Neural progenitor cell (in vitro differentiated cells): Measurements from ENCODE around the gene NR2F1-AS1. TPM values are rescaled to one million over a fixed set of nuclear protein-coding genes. Genes with fewer than 3 reads are reported as not detected.

Source experiments
- DNase-seq: peaks from one replicate; pipeline ENCODE4 v3.0.0-alpha.2; 2016; ENCODE audit warnings: low spot score
- H2AFZ ChIP-seq: fragments of 200-600 bp; sonication (generic); replicated peaks from 2 replicates; pipeline ENCODE4 v1.6.1; 2016; ENCODE audit warnings: antibody characterized with exemption
- H3F3A ChIP-seq: fragments of 200-600 bp; sonication (generic); 2 replicates; pipeline ENCODE4 v1.6.1; 2016; ENCODE audit warnings: antibody characterized with exemption, low read depth
- H3K27ac ChIP-seq: fragments of 200-600 bp; sonication (generic); 2 replicates; pipeline ENCODE4 v1.5.1; 2016; ENCODE audit warnings: mild to moderate bottlenecking
- H3K27me3 ChIP-seq: fragments of 200-600 bp; sonication (generic); 2 replicates; pipeline ENCODE4 v1.6.1; 2016; ENCODE audit warnings: mild to moderate bottlenecking, moderate library complexity
- H3K36me3 ChIP-seq: fragments of 200-600 bp; sonication (generic); 2 replicates; pipeline ENCODE4 v1.5.1; 2016
- H3K4me1 ChIP-seq: fragments of 200-600 bp; sonication (generic); 2 replicates; pipeline ENCODE4 v1.6.1; 2016; ENCODE audit warnings: mixed run types
- H3K4me2 ChIP-seq: fragments of 200-600 bp; sonication (generic); 2 replicates; pipeline ENCODE4 v1.6.1; 2016
- H3K4me3 ChIP-seq: fragments of 200-600 bp; sonication (generic); 2 replicates; pipeline ENCODE4 v1.5.1; 2016
- H3K79me2 ChIP-seq: fragments of 200-600 bp; sonication (generic); 2 replicates; pipeline ENCODE4 v1.6.1; 2016; ENCODE audit warnings: low read depth
- H3K9ac ChIP-seq: fragments of 200-600 bp; sonication (generic); 2 replicates; pipeline ENCODE4 v1.6.1; 2016
- H3K9me3 ChIP-seq: fragments of 200-600 bp; sonication (generic); 2 replicates; pipeline ENCODE4 v1.5.1; 2016; ENCODE audit warnings: low read depth
- H4K20me1 ChIP-seq: fragments of 200-600 bp; sonication (generic); 2 replicates; pipeline ENCODE4 v1.6.1; 2016; ENCODE audit warnings: low read depth
- H3K27ac Mint-ChIP-seq: 3 replicates; pipeline ENCODE4 v1.8.0; 2021; ENCODE audit warnings: mixed read lengths
- H3K27me3 Mint-ChIP-seq: 2 replicates; pipeline ENCODE4 v1.8.0; 2022; ENCODE audit warnings: low read depth, mild to moderate bottlenecking, inconsistent platforms, moderate library complexity, mixed read lengths; ENCODE audit not compliant: insufficient read depth
- H3K36me3 Mint-ChIP-seq: 3 replicates; pipeline ENCODE4 v1.8.0; 2021; ENCODE audit warnings: mixed read lengths
- H3K4me1 Mint-ChIP-seq: 3 replicates; pipeline ENCODE4 v1.8.0; 2021; ENCODE audit warnings: mixed read lengths
- H3K4me3 Mint-ChIP-seq: 3 replicates; pipeline ENCODE4 v1.8.0; 2021; ENCODE audit warnings: mild to moderate bottlenecking, moderate library complexity, mixed read lengths
- H3K9me3 Mint-ChIP-seq: 3 replicates; pipeline ENCODE4 v1.8.0; 2020; ENCODE audit warnings: mixed read lengths
- EZH2 ChIP-seq: fragments of 200-600 bp; sonication (generic); IDR thresholded peaks from 2 replicates; pipeline ENCODE4 v1.6.1; 2017; ENCODE audit warnings: antibody characterized with exemption, mild to moderate bottlenecking, moderate library complexity
- EZH2phosphoT487 ChIP-seq: fragments of 200-600 bp; sonication (generic); IDR thresholded peaks from 2 replicates; pipeline ENCODE4 v1.6.1; 2017; ENCODE audit warnings: antibody characterized with exemption
- total RNA-seq: library from RNA; depleted of rRNA; stranded (reverse); fragments of >200 nt; gene quantifications from 2 replicates; pipeline ENCODE4 v1.2.3, GENCODE V29; 2015; ENCODE audit warnings: low replicate concordance
- TF ChIP-seq, protein P1 (sequence below): fragments of 200-600 bp; sonication (generic); IDR thresholded peaks from 2 replicates; pipeline ENCODE4 v1.5.1; 2017; ENCODE audit warnings: antibody characterized with exemption, mild to moderate bottlenecking

Gene NR2F1-AS1
- total RNA-seq, 1 donor from 2014 or later = 9.3 TPM

- H3K4me1 ChIP-seq = peaks cover 38% of the 10 kb centered on the region
- H3K27ac ChIP-seq = no peak overlapping the region
- no peak overlapping the region for H3K9ac ChIP-seq
- peaks cover 72% of the 10 kb centered on the region for H4K20me1 ChIP-seq
- Mint-ChIP-seq H3K27me3 (peaks cover 52% of the 10 kb centered on the region), H3K4me1 (peaks cover 59% of the 10 kb centered on the region), H3K27ac (peak overlapping the region; percentile 15), H3K4me3 (peak overlapping the region; percentile 80), H3K36me3 (no peaks in the 10 kb centered on the region), H3K9me3 (no peaks in the 10 kb centered on the region)
- DNase-seq = no peak
- H3K27me3 ChIP-seq = peaks cover 100% of the 10 kb centered on the region
- no peaks in the 10 kb centered on the region for H3K9me3 ChIP-seq
- H2AFZ ChIP-seq = no peak overlapping the region
- H3K4me2 ChIP-seq = peak overlapping the region; percentile 75
- H3K79me2 ChIP-seq = no peaks in the 10 kb centered on the region
- H3K4me3 ChIP-seq = peak overlapping the region; percentile 40
- H3K36me3 ChIP-seq = no peaks in the 10 kb centered on the region
- H3F3A ChIP-seq = peaks cover 41% of the 10 kb centered on the region
- TF ChIP-seq EZH2 (no peak), EZH2phosphoT487 (no peak)
- TF ChIP-seq, protein P1, sequence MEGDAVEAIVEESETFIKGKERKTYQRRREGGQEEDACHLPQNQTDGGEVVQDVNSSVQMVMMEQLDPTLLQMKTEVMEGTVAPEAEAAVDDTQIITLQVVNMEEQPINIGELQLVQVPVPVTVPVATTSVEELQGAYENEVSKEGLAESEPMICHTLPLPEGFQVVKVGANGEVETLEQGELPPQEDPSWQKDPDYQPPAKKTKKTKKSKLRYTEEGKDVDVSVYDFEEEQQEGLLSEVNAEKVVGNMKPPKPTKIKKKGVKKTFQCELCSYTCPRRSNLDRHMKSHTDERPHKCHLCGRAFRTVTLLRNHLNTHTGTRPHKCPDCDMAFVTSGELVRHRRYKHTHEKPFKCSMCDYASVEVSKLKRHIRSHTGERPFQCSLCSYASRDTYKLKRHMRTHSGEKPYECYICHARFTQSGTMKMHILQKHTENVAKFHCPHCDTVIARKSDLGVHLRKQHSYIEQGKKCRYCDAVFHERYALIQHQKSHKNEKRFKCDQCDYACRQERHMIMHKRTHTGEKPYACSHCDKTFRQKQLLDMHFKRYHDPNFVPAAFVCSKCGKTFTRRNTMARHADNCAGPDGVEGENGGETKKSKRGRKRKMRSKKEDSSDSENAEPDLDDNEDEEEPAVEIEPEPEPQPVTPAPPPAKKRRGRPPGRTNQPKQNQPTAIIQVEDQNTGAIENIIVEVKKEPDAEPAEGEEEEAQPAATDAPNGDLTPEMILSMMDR = no peak
Measured at GRCh38 chr5:93604644-93605515, 23.9 kb upstream of the NR2F1-AS1 start.

- H3K27me3 ChIP-seq = peaks cover 100% of the 10 kb centered on the region
- H3K36me3 Mint-ChIP-seq = no peaks in the 10 kb centered on the region
- no peaks in the 10 kb centered on the region for H3K9me3 ChIP-seq
- H3K4me3 ChIP-seq = peak overlapping the region; percentile 40
- H3K4me1 Mint-ChIP-seq = peaks cover 52% of the 10 kb centered on the region
- H3K9me3 Mint-ChIP-seq = no peaks in the 10 kb centered on the region
- H3K4me3 Mint-ChIP-seq = peak overlapping the region; percentile 80
- H4K20me1 ChIP-seq = peaks cover 72% of the 10 kb centered on the region
- no peak overlapping the region for H3K9ac ChIP-seq
- H3K27ac ChIP-seq = no peak overlapping the region
- H3K79me2 ChIP-seq = no peaks in the 10 kb centered on the region
- TF ChIP-seq, protein P1 = peak; percentile 20
- TF ChIP-seq EZH2 (peak; percentile 81), EZH2phosphoT487 (peak; percentile 68)
- H3F3A ChIP-seq = peaks cover 49% of the 10 kb centered on the region
- H3K4me1 ChIP-seq = peaks cover 47% of the 10 kb centered on the region
- H3K27ac Mint-ChIP-seq = peak overlapping the region; percentile 54
- H3K27me3 Mint-ChIP-seq = peaks cover 44% of the 10 kb centered on the region
- DNase-seq = peak; percentile 74
- H2AFZ ChIP-seq = no peak overlapping the region
- H3K36me3 ChIP-seq = no peaks in the 10 kb centered on the region
- H3K4me2 ChIP-seq = peak overlapping the region; percentile 75
Measured at GRCh38 chr5:93603793-93604643, 23.0 kb upstream of the NR2F1-AS1 start.

- Histone ChIP-seq H3K27ac (no peak overlapping the region), H3K4me3 (no peak overlapping the region), H3F3A (peaks cover 45% of the 10 kb centered on the region), H3K4me2 (peak overlapping the region; percentile 48), H3K9ac (no peak overlapping the region), H3K36me3 (no peaks in the 10 kb centered on the region), H2AFZ (no peak overlapping the region), H3K4me1 (peaks cover 52% of the 10 kb centered on the region), H3K9me3 (no peaks in the 10 kb centered on the region), H3K79me2 (no peaks in the 10 kb centered on the region), H3K27me3 (peaks cover 100% of the 10 kb centered on the region), H4K20me1 (peaks cover 73% of the 10 kb centered on the region)
- no peaks in the 10 kb centered on the region for H3K9me3 Mint-ChIP-seq
- DNase-seq = peak; percentile 50
- H3K4me3 Mint-ChIP-seq = no peak overlapping the region
- no peaks in the 10 kb centered on the region for H3K36me3 Mint-ChIP-seq
- H3K4me1 Mint-ChIP-seq = peaks cover 46% of the 10 kb centered on the region
- peaks cover 42% of the 10 kb centered on the region for H3K27me3 Mint-ChIP-seq
- peak overlapping the region; percentile 54 for H3K27ac Mint-ChIP-seq
- peak; percentile 0 for TF ChIP-seq EZH2
- TF ChIP-seq, protein P1 = no peak
Measured at GRCh38 chr5:93603078-93603792, 22.2 kb upstream of the NR2F1-AS1 start.
